Esophagus squamous epithelium (tissue), 4 donors: ENCODE measurements around the gene RNASE7.

ENCODE experiments used
- CTCF ChIP-seq, 6 experiments: fragments of 450-650 bp in 4 of 6; fragments of 200-600 bp in 2 of 6; sonication (generic) in 2 of 6; IDR thresholded peaks; one replicate each; pipeline ENCODE4 v1.5.1; 2016 to 2019; ENCODE audit warnings: antibody characterized with exemption in 6 of 6, mild to moderate bottlenecking in 4 of 6, moderate library complexity in 4 of 6
- POLR2A ChIP-seq, 4 donors: fragments of 450-650 bp; IDR thresholded peaks; one replicate each; pipeline ENCODE4 v1.6.1; 2017; ENCODE audit warnings: antibody characterized with exemption in 4 of 4, mild to moderate bottlenecking in 4 of 4, moderate library complexity in 3 of 4

- TF ChIP-seq CTCF (IDR thresholded peaks at IDR 0.05) = no peak
- TF ChIP-seq POLR2A (IDR thresholded peaks at IDR 0.05) = no peak
Measured at GRCh38 chr14:21022686-21023085, 19.5 kb upstream of the RNASE7 start.
